ENCODE results near the gene SLC1A4.
A peak's percentile ranks its signal among the peaks of the same experiment; 100 is the strongest.

Gene SLC1A4

DNA sequence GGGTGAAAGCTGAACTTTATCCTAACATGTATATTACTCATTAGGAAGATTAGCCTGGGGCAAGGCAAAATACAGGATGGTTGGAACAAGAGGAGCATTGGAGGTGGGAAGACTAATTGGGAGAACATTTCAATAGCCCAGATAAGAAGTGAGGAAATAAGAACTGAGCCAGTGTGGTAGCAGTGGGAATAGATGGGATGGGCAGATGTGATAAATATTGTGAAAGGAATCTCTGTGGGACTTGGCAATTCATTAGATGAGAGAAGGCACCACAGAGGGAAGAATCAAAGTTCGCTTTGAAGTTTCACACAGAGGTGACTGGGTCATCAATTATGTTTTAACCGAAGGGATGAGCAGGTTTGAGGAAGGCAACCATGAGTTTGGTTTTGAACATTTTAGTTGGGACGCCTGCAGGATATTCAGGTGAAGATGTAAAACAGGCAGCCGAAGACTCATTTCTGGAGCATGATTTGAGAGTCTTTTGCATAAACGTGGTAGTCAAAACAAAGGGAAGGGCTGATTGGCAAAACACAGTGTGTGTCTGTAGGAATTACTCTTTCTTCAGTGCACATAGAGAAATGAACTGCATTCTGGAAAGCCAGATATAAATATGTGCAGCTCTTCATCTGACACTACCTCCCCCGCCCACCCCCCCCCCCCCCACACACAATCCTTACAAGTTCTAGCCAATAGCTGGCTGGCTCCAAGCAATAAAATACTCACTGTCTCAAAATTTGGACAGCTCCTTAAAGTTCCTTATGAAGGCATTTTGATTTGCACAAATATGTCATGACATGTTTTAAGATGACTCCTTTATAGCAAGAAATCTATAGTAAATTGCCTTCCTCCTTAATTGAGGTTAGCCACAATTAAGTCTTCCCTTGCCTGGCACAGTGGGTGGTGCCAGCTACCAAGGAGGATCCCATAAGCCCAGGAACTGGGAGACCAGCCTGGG is 1.9 kb upstream of the SLC1A4 start:
- TF ChIP-seq, protein P1, sequence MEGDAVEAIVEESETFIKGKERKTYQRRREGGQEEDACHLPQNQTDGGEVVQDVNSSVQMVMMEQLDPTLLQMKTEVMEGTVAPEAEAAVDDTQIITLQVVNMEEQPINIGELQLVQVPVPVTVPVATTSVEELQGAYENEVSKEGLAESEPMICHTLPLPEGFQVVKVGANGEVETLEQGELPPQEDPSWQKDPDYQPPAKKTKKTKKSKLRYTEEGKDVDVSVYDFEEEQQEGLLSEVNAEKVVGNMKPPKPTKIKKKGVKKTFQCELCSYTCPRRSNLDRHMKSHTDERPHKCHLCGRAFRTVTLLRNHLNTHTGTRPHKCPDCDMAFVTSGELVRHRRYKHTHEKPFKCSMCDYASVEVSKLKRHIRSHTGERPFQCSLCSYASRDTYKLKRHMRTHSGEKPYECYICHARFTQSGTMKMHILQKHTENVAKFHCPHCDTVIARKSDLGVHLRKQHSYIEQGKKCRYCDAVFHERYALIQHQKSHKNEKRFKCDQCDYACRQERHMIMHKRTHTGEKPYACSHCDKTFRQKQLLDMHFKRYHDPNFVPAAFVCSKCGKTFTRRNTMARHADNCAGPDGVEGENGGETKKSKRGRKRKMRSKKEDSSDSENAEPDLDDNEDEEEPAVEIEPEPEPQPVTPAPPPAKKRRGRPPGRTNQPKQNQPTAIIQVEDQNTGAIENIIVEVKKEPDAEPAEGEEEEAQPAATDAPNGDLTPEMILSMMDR (IDR thresholded peaks at IDR 0.05; ENCODE audit: extremely low read depth, missing control alignments) = no peak

DNA sequence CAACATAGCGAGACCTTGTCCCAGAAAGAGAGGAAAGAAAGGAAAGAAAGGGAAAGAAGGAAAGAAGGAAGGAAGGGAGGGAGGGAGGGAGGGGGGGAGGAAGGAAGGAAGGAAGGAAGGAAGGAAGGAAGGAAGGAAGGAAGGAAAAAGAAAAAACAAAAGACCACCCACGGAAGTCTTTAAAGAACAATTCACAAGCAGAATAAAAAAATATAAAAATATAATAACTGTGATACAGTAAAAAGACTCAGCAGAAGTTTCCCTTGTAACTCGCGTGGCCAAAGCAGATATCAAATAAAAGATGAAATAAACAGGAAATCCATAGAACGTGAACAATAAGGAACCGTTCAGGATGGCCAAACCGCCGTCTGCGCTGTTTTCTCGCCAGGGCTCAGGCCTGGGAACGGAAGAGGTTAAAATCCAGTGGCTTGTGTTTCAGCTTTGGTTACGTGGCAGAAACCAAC is 1.2 kb upstream of the SLC1A4 start:
- no peak for DNase-seq (ENCODE audit: low spot score)
- TF ChIP-seq, protein P1 (IDR thresholded peaks at IDR 0.05; ENCODE audit: extremely low read depth, missing control alignments) = no peak

More for the DNA sequence above, 1.9 kb upstream of the SLC1A4 start:
- DNase-seq (ENCODE audit: low spot score) = peak; percentile 75

DNA sequence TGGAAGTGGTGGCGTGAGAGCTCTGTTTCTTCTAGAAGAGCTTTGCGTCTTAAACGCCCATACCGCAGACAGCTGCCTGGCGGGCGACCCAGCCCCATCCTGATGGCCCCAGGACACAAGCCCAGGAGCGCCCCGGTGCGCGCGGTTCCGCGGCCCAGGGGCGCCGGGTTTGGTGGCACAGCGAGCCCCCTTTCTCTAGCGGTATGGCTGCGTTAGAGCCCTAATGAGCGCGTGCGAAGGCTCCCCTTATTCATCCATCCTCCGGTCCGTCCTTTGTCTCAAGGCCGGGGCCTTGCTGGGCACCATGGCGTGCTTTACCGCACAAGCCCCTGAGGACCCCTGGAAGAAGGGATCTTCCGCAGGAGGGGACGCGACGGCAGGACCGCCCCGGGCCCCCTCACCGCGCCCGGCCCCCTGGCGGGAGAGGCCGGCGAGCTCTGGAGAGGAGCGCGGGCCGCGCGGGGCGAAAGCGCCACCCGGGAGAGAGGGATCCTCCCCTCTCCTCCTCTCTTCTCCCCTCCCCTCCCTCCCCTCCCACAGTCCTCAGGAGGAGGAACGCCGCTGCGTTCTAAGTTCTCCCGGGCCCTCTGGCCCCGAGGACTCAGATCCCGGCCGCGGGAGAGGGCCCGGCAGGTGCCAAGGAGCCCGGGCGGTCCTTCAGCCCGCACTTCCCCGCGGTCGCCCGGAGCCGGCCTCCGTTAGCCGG is 626 bp upstream of the SLC1A4 start:
- peak; percentile 78 for DNase-seq (ENCODE audit: low spot score)
- TF ChIP-seq, protein P1 (IDR thresholded peaks at IDR 0.05; ENCODE audit: extremely low read depth, missing control alignments) = peak; percentile 27

GRCh38 chr2:64989982-64990614 is 899 bp downstream of the SLC1A4 start:
- no peak for DNase-seq (ENCODE audit: low spot score)
- TF ChIP-seq, protein P1 (IDR thresholded peaks at IDR 0.05; ENCODE audit: extremely low read depth, missing control alignments) = no peak

- TF ChIP-seq, protein P1 (IDR thresholded peaks at IDR 0.05; ENCODE audit: extremely low read depth, missing control alignments) = no peak
- DNase-seq (ENCODE audit: low spot score) = no peak
These were observed 1.7 kb downstream of the SLC1A4 start for GRCh38 chr2:64990876-64991275.

DNA sequence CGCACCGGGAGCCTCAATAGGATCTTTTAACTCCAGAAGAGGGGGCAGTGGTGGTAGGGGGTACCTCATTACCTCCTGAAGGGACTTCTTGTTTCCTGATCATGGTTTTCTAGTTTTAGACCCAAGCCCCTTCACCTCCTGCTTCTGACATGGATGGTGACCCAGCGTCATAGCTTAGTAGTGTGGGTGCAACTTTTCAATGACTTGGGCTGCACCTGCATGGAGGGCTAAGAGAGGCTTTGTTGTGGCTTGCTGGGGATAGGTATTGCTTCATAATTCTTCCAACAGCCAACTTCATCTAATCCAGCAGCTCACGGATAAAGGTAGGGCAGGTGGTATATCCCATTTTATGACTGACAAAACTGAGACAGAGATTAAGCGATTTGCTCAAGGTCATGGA is 3.0 kb downstream of the SLC1A4 start:
- DNase-seq (ENCODE audit: low spot score) = no peak
- TF ChIP-seq, protein P1 (IDR thresholded peaks at IDR 0.05; ENCODE audit: extremely low read depth, missing control alignments) = no peak

Data from GM20000 (cell line).